ENCODE results near the gene CDYL2.

- TF ChIP-seq CTCF (IDR thresholded peaks at IDR 0.05; ENCODE audit: low read depth, low read length) (no peak), EZH2phosphoT487 (IDR thresholded peaks at IDR 0.05; ENCODE audit: low read depth) (no peak)
Observed at GRCh38 chr16:80723091-80723490, 81.3 kb downstream of the CDYL2 start.
